Measurements from ENCODE around the gene NEUROD2. TPM values are rescaled to one million over a fixed set of nuclear protein-coding genes. Genes with fewer than 3 reads are reported as not detected.

Gene NEUROD2
- total RNA-seq, 1 experiment from 2014 or later: not detected

GRCh38 chr17:39605492-39606433, 2.0 kb downstream of the NEUROD2 start:
- Histone ChIP-seq H3K4me2 (ENCODE audit: low read length) (peak overlapping the region; percentile 69), H2AFZ (ENCODE audit: low read length) (peak overlapping the region; percentile 40; the same call in 1 of the 2 replicates), H3K27me3 (ENCODE audit: low read length) (peaks cover 65% of the 10 kb centered on the region), H3K79me2 (ENCODE audit: low read length) (no peaks in the 10 kb centered on the region), H3F3A (ENCODE audit: low read length, unreplicated experiment) (no peaks in the 10 kb centered on the region), H3K4me3 (ENCODE audit: low read length) (peak overlapping the region; percentile 54; the same call in 1 of the 2 replicates), H4K20me1 (ENCODE audit: low read length) (no peaks in the 10 kb centered on the region), H3K27ac (ENCODE audit: low read length) (no peak overlapping the region), H3K36me3 (ENCODE audit: low read depth, low read length) (no peaks in the 10 kb centered on the region), H3K9me2 (replicated peaks; ENCODE audit: low read length) (no peaks in the 10 kb centered on the region), H3K9me3 (ENCODE audit: low read length) (no peaks in the 10 kb centered on the region), H3K4me1 (ENCODE audit: insufficient read depth, low read length) (no peaks in the 10 kb centered on the region; the same call in 1 of the 2 replicates), H3K9ac (ENCODE audit: low read length) (no peak overlapping the region)
- intact Hi-C loops (cut with micrococcal nuclease): no loop called here
- BruUV-seq (replicated peaks): no TSS peak
- ChIA-PET CTCF (no interaction called here), POLR2A (ENCODE audit: unreplicated experiment) (no interaction called here)
- DNase-seq: no peak
- TF ChIP-seq EZH2 (IDR thresholded peaks at IDR 0.05; ENCODE audit: low read length, unreplicated experiment) (peak; percentile 26), EZH2phosphoT487 (IDR thresholded peaks at IDR 0.05; ENCODE audit: borderline replicate concordance, low read length) (no peak), CTCF (conservative IDR thresholded peaks at IDR 0.05; ENCODE audit: low read depth, low read length) (no peak)
- ATAC-seq: peak; percentile 33; the same call in 1 of the 2 replicates

- no TSS peak for BruUV-seq (replicated peaks)
- Histone ChIP-seq H2AFZ (ENCODE audit: low read length) (no peak overlapping the region), H3K4me2 (ENCODE audit: low read length) (no peak overlapping the region), H3K36me3 (ENCODE audit: low read depth, low read length) (no peaks in the 10 kb centered on the region), H3K9me3 (ENCODE audit: low read length) (no peaks in the 10 kb centered on the region), H3K9ac (ENCODE audit: low read length) (no peak overlapping the region), H4K20me1 (ENCODE audit: low read length) (no peaks in the 10 kb centered on the region), H3K79me2 (ENCODE audit: low read length) (no peaks in the 10 kb centered on the region), H3K4me1 (ENCODE audit: insufficient read depth, low read length) (no peaks in the 10 kb centered on the region; the same call in 1 of the 2 replicates), H3K9me2 (replicated peaks; ENCODE audit: low read length) (no peaks in the 10 kb centered on the region), H3K4me3 (ENCODE audit: low read length) (no peak overlapping the region), H3F3A (ENCODE audit: low read length, unreplicated experiment) (no peaks in the 10 kb centered on the region), H3K27me3 (ENCODE audit: low read length) (peaks cover 73% of the 10 kb centered on the region), H3K27ac (ENCODE audit: low read length) (no peak overlapping the region)
- ChIA-PET POLR2A (ENCODE audit: unreplicated experiment) (no interaction called here), CTCF (no interaction called here)
- intact Hi-C loops (cut with micrococcal nuclease): no loop called here
- TF ChIP-seq EZH2 (IDR thresholded peaks at IDR 0.05; ENCODE audit: low read length, unreplicated experiment) (peak; percentile 12), EZH2phosphoT487 (IDR thresholded peaks at IDR 0.05; ENCODE audit: borderline replicate concordance, low read length) (no peak), CTCF (conservative IDR thresholded peaks at IDR 0.05; ENCODE audit: low read depth, low read length) (no peak)
- DNase-seq (no peak), ATAC-seq (no peak)
These were observed 2.7 kb downstream of the NEUROD2 start for GRCh38 chr17:39604911-39605491.

All from PC-3 (cell line).